HUES48 (cell line): ENCODE data around the gene C11orf21.
"Not testable (repeated sequence)": the region's sequence is repeated elsewhere in the genome, so short reads cannot be mapped to it uniquely, and the experiment has no call there.

ENCODE experiments used
- H3K27ac ChIP-seq: one replicate; pipeline ENCODE4 v1.7.0; 2013; ENCODE audit warnings: low read depth, low read length, inconsistent platforms
- H3K27me3 ChIP-seq: 2 replicates; pipeline ENCODE4 v1.6.1; 2013; ENCODE audit warnings: mild to moderate bottlenecking, low read length; ENCODE audit not compliant: control insufficient read depth, insufficient read depth
- H3K36me3 ChIP-seq: 2 replicates; pipeline ENCODE4 v1.6.1; 2013; ENCODE audit warnings: low read length; ENCODE audit not compliant: control insufficient read depth, insufficient read depth
- H3K4me1 ChIP-seq: 2 replicates; pipeline ENCODE4 v1.6.1; 2013; ENCODE audit warnings: mild to moderate bottlenecking, low read length; ENCODE audit not compliant: control insufficient read depth, insufficient read depth
- H3K4me3 ChIP-seq: 2 replicates; pipeline ENCODE4 v1.5.1; 2013; ENCODE audit warnings: mild to moderate bottlenecking, low read depth, low read length
- H3K9ac ChIP-seq: 2 replicates; pipeline ENCODE4 v1.6.1; 2013; ENCODE audit warnings: mild to moderate bottlenecking, low read depth, low read length, moderate library complexity
- H3K9me3 ChIP-seq: 2 replicates; pipeline ENCODE4 v1.6.1; 2013; ENCODE audit warnings: low read length; ENCODE audit not compliant: control insufficient read depth, insufficient read depth

C11orf21 gene

DNA sequence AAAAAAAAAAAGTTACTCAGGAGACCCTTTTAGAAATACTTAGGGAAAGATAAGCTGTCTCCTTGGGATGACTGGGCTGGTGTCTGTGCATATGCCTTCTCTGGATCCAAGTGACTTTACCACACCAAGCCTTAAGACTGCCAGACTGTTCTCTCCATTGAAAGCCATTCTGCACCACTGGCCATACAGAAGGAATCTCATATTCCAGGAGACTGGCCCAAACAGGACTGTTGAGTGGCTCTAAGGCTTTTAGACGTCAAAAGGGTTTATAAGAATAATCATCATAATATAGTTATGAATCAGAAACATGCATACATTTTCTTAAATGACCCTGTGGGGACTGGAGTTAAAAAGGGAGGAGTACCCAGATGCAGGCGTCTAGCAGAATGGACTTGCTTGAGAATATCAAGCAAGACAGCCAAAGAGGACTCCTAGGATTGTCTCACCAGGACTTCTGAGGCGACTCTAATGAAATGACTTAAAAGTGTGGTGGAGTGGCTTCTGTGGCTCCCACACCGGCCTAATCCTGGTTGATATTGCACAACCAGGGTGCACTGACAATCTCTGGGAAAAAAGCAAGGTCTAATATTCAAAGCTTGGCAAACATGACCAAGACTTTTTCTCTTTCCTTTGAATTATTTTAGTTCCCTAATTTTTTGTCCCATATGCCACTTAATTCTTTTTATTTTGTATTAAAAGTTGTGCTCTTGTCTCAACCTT is 31.9 kb upstream of the C11orf21 start:
- H3K9ac ChIP-seq, H3K4me3 ChIP-seq, H3K27ac ChIP-seq, H3K27me3 ChIP-seq, H3K4me1 ChIP-seq, H3K36me3 ChIP-seq, H3K9me3 ChIP-seq: not testable (repeated sequence)

DNA sequence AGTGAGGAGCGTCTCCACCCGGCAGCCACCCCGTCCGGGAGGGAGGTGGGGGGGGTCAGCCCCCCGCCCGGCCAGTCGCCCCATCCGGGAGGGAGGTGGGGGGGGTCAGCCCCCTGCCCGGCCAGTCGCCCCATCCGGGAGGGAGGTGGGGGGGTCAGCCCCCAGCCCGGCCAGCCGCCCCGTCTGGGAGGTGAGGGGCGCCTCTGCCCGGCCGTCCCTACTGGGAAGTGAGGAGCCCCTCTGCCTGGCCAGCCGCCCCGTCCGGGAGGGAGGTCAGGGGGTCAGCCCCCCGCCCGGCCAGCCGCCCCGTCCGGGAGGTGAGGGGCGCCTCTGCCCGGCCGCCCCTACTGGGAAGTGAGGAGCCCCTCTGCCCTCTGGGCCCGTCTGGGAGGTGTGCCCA is 30.9 kb upstream of the C11orf21 start:
- not testable (repeated sequence) for H3K27me3 ChIP-seq, H3K9ac ChIP-seq, H3K9me3 ChIP-seq, H3K4me1 ChIP-seq, H3K4me3 ChIP-seq, H3K27ac ChIP-seq, H3K36me3 ChIP-seq

DNA sequence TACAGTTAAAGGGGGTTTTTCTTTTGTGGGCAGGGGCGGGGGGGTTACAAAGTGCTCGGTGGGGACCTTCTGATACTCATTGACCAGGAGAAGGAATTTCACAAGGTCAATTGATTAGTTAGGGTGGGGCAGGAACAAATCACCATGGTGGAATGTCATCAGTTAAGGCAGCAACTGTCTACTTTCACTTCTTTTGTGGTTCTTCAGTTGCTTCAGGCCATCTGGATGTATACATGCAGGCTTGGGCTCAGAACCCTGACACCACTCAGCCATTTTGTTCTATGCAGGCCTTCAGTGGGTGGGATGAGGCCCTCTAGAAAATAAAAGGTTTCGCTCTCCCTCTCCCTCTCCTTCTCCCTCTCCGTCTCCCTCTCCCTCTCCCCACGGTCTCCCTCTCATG is 29.7 kb upstream of the C11orf21 start:
- Histone ChIP-seq H3K27ac (no peak overlapping the region), H3K4me1 (no peaks in the 10 kb centered on the region), H3K36me3 (no peaks in the 10 kb centered on the region), H3K9me3 (peaks cover 9% of the 10 kb centered on the region), H3K27me3 (no peaks in the 10 kb centered on the region), H3K4me3 (no peak overlapping the region), H3K9ac (no peak overlapping the region)

DNA sequence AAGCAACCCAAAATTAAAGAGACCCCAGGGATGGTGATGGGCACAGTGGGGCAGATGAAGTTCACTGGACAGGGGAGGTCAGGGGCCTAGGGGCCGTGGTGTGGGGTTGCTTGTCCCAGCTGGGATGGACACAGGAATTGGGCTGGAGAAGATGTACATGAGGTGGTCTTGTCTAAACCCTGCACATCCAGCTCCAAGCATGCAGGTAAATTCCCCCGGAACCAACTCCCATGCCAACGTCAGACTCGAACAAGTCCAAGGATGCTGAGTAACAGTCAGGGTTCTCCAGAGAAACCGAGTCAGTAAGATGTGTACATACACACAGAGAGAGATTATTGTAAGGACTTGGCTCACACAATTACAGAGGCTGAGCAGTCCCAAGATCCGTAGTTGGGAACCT is 29.0 kb upstream of the C11orf21 start:
- Histone ChIP-seq H3K27ac (no peak overlapping the region), H3K4me3 (no peak overlapping the region), H3K9ac (no peak overlapping the region), H3K36me3 (no peaks in the 10 kb centered on the region), H3K4me1 (no peaks in the 10 kb centered on the region), H3K9me3 (peaks cover 9% of the 10 kb centered on the region), H3K27me3 (no peaks in the 10 kb centered on the region)

DNA sequence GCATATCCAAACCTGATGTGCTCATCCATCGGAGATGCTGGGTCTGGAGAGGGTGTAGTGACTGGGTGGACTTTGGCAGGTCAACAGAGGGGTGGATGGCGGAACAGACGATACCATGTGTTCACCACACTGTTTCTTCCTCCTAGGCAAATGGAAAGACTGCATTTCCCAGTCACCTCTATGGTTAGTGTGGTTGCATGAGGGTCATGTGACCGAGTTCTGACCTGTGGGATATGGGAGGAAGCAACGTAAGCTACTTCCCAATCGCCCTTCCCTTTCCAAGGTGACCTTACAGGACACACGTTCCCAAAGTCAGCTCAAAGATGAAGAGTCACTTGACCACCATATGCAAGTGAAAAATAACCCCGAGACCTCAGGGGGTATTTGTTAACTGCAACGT is 27.8 kb upstream of the C11orf21 start:
- H3K9me3 ChIP-seq, result peaks cover 9% of the 10 kb centered on the region
- no peak overlapping the region for H3K4me3 ChIP-seq
- no peaks in the 10 kb centered on the region for H3K36me3 ChIP-seq
- no peaks in the 10 kb centered on the region for H3K4me1 ChIP-seq
- H3K9ac ChIP-seq, result no peak overlapping the region
- H3K27ac ChIP-seq, result no peak overlapping the region
- H3K27me3 ChIP-seq, result no peaks in the 10 kb centered on the region

DNA sequence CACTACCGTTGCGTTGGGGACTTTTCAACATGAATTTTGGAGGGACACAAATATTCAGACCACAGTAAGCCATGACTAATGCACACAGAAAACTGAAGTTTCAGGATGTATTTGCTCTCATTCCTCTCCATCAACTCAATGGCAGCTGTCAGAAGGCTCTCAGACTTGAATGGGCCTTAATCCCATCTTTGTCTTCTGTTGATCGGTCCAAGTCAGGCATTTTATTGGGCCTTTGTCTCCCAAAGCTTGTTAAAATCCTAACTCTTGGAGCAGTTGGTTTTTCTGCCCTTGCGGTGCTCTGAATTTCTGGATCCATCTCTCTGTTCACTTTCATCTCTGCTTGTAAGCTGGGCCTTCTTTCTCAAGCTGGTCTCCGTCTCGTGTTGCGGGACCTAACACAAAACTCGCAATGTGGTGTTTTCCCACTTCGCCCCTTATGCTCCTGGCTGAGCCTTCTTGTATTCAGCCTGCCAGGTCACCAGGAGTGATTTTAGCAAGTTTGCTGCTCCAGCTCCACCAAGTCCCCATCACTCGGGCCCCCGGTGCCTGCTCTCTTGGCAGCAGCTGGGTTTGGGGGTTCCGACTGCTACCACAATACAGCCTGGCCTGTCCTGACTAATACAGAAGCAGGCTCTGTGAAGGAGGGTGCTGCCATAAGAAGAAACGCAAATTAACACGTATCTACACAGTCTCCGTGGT is 27.1 kb upstream of the C11orf21 start:
- H3K36me3 ChIP-seq, result no peaks in the 10 kb centered on the region
- H3K4me3 ChIP-seq, result no peak overlapping the region
- H3K4me1 ChIP-seq, result no peaks in the 10 kb centered on the region
- H3K9ac ChIP-seq, result no peak overlapping the region
- peaks cover 9% of the 10 kb centered on the region for H3K9me3 ChIP-seq
- no peaks in the 10 kb centered on the region for H3K27me3 ChIP-seq
- no peak overlapping the region for H3K27ac ChIP-seq

DNA sequence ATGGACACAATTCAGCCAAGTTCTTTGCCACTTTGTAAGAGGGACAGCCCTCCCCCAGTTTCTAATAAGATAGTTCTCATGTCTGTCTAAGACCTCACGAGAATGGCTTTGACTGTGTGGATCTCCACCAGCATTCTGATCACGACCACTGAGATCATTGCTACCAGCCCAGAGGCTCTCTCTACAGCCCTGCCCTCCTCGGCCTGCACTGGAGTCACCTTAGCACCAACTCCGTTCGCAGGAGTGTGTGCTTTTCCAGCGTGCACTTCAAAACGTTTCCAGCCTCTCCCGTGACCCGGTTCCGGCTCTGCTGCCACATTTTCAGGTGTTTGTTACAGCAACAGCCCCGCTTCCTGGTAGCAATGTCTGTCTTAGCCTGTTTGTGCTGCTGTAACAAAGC is 26.3 kb upstream of the C11orf21 start:
- no peak overlapping the region for H3K4me3 ChIP-seq
- H3K36me3 ChIP-seq, result no peaks in the 10 kb centered on the region
- H3K27ac ChIP-seq, result no peak overlapping the region
- H3K4me1 ChIP-seq, result no peaks in the 10 kb centered on the region
- peaks cover 9% of the 10 kb centered on the region for H3K9me3 ChIP-seq
- H3K9ac ChIP-seq, result no peak overlapping the region
- no peaks in the 10 kb centered on the region for H3K27me3 ChIP-seq

DNA sequence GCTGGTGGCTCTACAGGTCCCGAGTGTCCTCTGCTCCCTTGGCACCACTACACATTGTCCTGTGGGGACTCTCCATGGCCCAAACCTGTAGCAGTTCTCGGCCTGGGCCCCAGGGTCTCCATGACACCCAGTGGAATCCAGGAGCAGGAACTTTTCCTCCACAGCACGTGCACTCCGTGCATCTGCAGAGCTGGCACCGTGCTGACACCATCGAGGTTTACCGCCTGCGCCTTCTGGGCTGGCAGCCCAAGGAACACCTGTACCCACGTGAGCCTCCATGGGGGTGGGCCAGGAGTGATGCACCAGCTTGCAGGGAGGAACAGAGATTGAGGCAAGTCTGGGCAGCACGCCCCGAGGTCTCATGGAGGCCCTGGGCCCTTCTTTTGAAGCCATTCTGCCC is 25.3 kb upstream of the C11orf21 start:
- no peaks in the 10 kb centered on the region for H3K4me1 ChIP-seq
- no peak overlapping the region for H3K4me3 ChIP-seq
- H3K27ac ChIP-seq, result no peak overlapping the region
- H3K36me3 ChIP-seq, result no peaks in the 10 kb centered on the region
- H3K9ac ChIP-seq, result no peak overlapping the region
- no peaks in the 10 kb centered on the region for H3K27me3 ChIP-seq
- peaks cover 9% of the 10 kb centered on the region for H3K9me3 ChIP-seq

DNA sequence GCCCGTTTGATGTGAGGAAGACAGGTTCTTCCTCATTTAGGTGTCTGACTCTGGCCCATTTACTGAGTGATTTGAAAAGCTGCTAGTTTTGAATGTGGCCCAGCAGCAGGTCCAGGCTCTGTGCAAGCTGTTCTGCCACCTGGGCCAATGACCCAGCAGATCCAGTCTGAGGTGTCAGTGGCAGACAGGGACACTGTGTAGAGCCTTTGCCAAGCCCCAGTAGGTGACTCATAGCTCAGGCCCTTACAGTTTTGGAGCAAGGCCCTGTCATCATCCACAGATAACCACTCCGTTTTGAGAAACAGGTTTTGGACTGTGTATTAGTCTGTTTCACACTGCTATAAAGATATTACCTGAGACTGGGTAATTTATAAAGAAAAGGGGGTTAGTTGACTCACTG is 24.0 kb upstream of the C11orf21 start:
- Histone ChIP-seq H3K36me3 (no peaks in the 10 kb centered on the region), H3K9ac (no peak overlapping the region), H3K4me3 (no peak overlapping the region), H3K27ac (no peak overlapping the region), H3K4me1 (no peaks in the 10 kb centered on the region), H3K9me3 (peaks cover 4% of the 10 kb centered on the region), H3K27me3 (no peaks in the 10 kb centered on the region)

DNA sequence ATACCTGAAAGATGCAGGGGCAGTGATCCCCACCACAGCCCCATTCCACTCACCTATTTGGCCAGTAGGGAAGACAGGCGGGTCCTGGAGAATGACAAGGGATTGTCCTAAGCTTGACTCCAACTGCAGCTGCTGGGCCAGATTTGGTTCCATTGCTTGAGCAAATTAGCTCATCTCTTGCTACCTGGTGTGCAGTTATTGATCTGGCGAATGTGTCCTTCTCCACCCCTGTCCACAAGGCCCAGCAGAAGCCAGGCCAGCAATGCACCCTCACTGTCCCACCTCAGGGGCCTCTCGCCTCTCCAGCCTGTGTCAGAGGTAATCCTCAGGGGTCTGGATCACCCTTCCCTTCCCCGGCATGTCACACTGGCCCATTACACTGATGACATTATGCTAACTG is 23.4 kb upstream of the C11orf21 start:
- H3K4me1 ChIP-seq, result no peaks in the 10 kb centered on the region
- no peaks in the 10 kb centered on the region for H3K9me3 ChIP-seq
- no peaks in the 10 kb centered on the region for H3K36me3 ChIP-seq
- no peak overlapping the region for H3K4me3 ChIP-seq
- H3K27me3 ChIP-seq, result no peaks in the 10 kb centered on the region
- no peak overlapping the region for H3K9ac ChIP-seq
- no peak overlapping the region for H3K27ac ChIP-seq

DNA sequence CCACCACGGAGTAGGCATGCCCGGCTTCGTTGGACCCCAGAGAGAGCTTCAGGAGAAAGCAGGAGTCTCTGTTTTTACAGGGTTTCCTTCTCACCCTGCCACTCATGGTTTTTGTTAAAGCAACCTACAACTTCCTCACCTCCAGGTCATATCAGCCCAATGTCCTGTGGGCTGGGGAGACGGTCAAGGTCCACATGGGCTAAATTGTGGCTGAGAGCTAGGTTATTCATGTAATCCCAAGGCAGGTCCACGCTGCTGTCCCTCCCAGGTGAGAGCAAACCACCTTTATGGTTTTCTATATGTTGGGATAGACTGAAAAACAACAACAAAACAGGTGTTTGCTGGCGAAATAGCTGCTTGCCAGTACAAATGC is 19.6 kb upstream of the C11orf21 start:
- no peaks in the 10 kb centered on the region for H3K4me1 ChIP-seq
- H3K27me3 ChIP-seq, result no peaks in the 10 kb centered on the region
- H3K27ac ChIP-seq, result no peak overlapping the region
- no peak overlapping the region for H3K9ac ChIP-seq
- no peak overlapping the region for H3K4me3 ChIP-seq
- no peaks in the 10 kb centered on the region for H3K9me3 ChIP-seq
- no peaks in the 10 kb centered on the region for H3K36me3 ChIP-seq
